Hepatocyte (in vitro differentiated cells): ENCODE measurements around the gene RGCC. TPM values are rescaled to one million over a fixed set of nuclear protein-coding genes. Genes with fewer than 3 reads are reported as not detected.

ENCODE experiments used
- DNase-seq: peaks from one replicate; pipeline ENCODE4 v3.0.0-alpha.2; 2016; ENCODE audit warnings: low spot score
- H2AFZ ChIP-seq: fragments of 200-600 bp; sonication (generic); 2 replicates; pipeline ENCODE4 v1.6.0; 2016; ENCODE audit warnings: antibody characterized with exemption, mild to moderate bottlenecking
- H3K27ac ChIP-seq: fragments of 200-600 bp; sonication (generic); 2 replicates; pipeline ENCODE4 v1.5.1; 2016; ENCODE audit warnings: mild to moderate bottlenecking
- H3K27me3 ChIP-seq: fragments of 200-600 bp; sonication (generic); 2 replicates; pipeline ENCODE4 v1.6.1; 2016
- H3K36me3 ChIP-seq: fragments of 200-600 bp; sonication (generic); replicated peaks from 2 replicates; pipeline ENCODE4 v1.5.1; 2016; ENCODE audit warnings: low read depth; ENCODE audit not compliant: insufficient read depth
- H3K4me1 ChIP-seq: fragments of 200-600 bp; sonication (generic); 2 replicates; pipeline ENCODE4 v1.5.1; 2016; ENCODE audit warnings: mild to moderate bottlenecking, moderate library complexity; ENCODE audit not compliant: insufficient read depth
- H3K4me2 ChIP-seq: fragments of 200-600 bp; sonication (generic); 2 replicates; pipeline ENCODE4 v1.6.0; 2016
- H3K4me3 ChIP-seq: fragments of 200-600 bp; sonication (generic); 2 replicates; pipeline ENCODE4 v1.5.1; 2016; ENCODE audit warnings: mild to moderate bottlenecking
- H3K79me2 ChIP-seq: fragments of 200-600 bp; sonication (generic); 2 replicates; pipeline ENCODE4 v1.6.0; 2017; ENCODE audit warnings: mild to moderate bottlenecking
- H3K9me2 ChIP-seq: fragments of 200-600 bp; sonication (generic); replicated peaks from 2 replicates; pipeline ENCODE4 v1.6.0; 2017; ENCODE audit warnings: mild to moderate bottlenecking; ENCODE audit not compliant: insufficient read depth
- H3K9me3 ChIP-seq: fragments of 200-600 bp; sonication (generic); 2 replicates; pipeline ENCODE4 v1.5.1; 2016; ENCODE audit warnings: low read depth, mild to moderate bottlenecking
- H4K20me1 ChIP-seq: fragments of 200-600 bp; sonication (generic); 2 replicates; pipeline ENCODE4 v1.6.0; 2016; ENCODE audit warnings: mild to moderate bottlenecking; ENCODE audit not compliant: insufficient read depth, poor library complexity, severe bottlenecking
- EZH2 ChIP-seq: fragments of 200-600 bp; sonication (generic); IDR thresholded peaks from 2 replicates; pipeline ENCODE4 v1.6.1; 2016; ENCODE audit warnings: antibody characterized with exemption, mild to moderate bottlenecking, borderline replicate concordance
- EZH2phosphoT487 ChIP-seq: fragments of 200-600 bp; sonication (generic); IDR thresholded peaks from one replicate; pipeline ENCODE4 v1.6.1; 2018; ENCODE audit warnings: antibody characterized with exemption, mild to moderate bottlenecking, low read depth, moderate library complexity; ENCODE audit not compliant: unreplicated experiment, severe bottlenecking
- WGBS: methylation state at CpG from one replicate; pipeline ENCODE4 v1.1.6; 2016; ENCODE audit warnings: low lambda C conversion rate; ENCODE audit errors: missing lambda C conversion rate; 5-methylcytosine and 5-hydroxymethylcytosine counted together
- polyA plus RNA-seq: library from polyadenylated mRNA; unstranded; fragments of >200 nt; fragmentation: Nextera tagmentation; extraction: Ambion mirVana; gene quantifications from 2 replicates; pipeline ENCODE4 v1.2.1, GENCODE V29; 2016
- total RNA-seq: library from RNA; depleted of rRNA; stranded (reverse); fragments of >200 nt; gene quantifications from 2 replicates; pipeline ENCODE4 v1.2.3, GENCODE V29; 2014
- TF ChIP-seq, protein P1 (sequence below): fragments of 200-600 bp; sonication (generic); IDR thresholded peaks from 2 replicates; pipeline ENCODE4 v1.5.1; 2016; ENCODE audit warnings: antibody characterized with exemption, mild to moderate bottlenecking; ENCODE audit not compliant: poor library complexity

The RGCC gene
- total and polyA plus RNA-seq, 2 experiments from 2014 or later, result 8.1 to 19.9 TPM

DNA sequence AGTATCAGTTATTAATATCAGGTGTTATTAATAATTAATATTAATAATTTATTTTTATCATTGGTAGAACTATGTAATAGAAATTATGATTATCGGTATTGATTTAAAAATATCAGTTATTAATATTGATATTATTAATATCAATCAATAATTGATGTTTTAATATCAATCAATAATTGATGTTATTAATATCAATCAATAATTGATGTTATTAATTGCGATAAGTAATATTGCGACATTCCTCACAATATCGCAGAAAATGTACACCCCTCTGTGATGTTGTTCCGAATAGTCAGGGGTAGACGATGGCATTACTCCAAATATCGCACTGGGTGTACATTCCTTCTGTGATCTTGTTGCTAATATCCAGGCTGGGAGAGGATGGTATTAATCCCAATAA lies 3.7 kb upstream of the RGCC start:
- TF ChIP-seq EZH2, result no peak
- TF ChIP-seq EZH2phosphoT487, result no peak
- TF ChIP-seq, protein P1, sequence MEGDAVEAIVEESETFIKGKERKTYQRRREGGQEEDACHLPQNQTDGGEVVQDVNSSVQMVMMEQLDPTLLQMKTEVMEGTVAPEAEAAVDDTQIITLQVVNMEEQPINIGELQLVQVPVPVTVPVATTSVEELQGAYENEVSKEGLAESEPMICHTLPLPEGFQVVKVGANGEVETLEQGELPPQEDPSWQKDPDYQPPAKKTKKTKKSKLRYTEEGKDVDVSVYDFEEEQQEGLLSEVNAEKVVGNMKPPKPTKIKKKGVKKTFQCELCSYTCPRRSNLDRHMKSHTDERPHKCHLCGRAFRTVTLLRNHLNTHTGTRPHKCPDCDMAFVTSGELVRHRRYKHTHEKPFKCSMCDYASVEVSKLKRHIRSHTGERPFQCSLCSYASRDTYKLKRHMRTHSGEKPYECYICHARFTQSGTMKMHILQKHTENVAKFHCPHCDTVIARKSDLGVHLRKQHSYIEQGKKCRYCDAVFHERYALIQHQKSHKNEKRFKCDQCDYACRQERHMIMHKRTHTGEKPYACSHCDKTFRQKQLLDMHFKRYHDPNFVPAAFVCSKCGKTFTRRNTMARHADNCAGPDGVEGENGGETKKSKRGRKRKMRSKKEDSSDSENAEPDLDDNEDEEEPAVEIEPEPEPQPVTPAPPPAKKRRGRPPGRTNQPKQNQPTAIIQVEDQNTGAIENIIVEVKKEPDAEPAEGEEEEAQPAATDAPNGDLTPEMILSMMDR, result no peak
- no peaks in the 10 kb centered on the region for H3K36me3 ChIP-seq
- H3K4me3 ChIP-seq, result no peak overlapping the region
- H3K4me1 ChIP-seq, result peaks cover 14% of the 10 kb centered on the region
- H3K27me3 ChIP-seq, result peaks cover 40% of the 10 kb centered on the region
- WGBS, result 94% methylated on average over 7 of the region's 7 CpGs
- DNase-seq, result no peak
- H3K9me2 ChIP-seq, result no peaks in the 10 kb centered on the region
- no peak overlapping the region for H2AFZ ChIP-seq
- H3K27ac ChIP-seq, result no peak overlapping the region
- H3K79me2 ChIP-seq, result no peaks in the 10 kb centered on the region
- H3K4me2 ChIP-seq, result no peak overlapping the region
- no peaks in the 10 kb centered on the region for H4K20me1 ChIP-seq
- no peaks in the 10 kb centered on the region for H3K9me3 ChIP-seq

DNA sequence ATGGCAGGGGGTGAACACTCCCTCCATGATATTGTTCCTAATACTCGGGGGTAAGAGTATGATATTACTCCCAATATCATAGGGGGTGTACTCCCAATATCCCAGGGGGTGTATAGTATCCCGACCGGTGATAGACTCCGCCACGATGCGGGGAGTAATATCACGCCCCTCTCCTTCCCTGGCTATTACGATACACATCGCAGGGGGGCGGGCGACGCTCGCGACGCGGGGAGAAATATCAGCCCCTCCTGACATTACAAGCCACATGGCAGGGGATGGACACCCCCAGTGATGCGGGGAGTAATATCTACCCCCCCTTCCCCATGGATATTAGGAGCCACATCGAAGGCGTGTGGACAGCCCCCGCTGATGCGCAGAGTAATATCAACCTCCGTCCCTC lies 3.2 kb upstream of the RGCC start:
- Histone ChIP-seq H3K4me3 (no peak overlapping the region), H3K27me3 (peaks cover 45% of the 10 kb centered on the region), H3K4me2 (no peak overlapping the region), H3K9me2 (no peaks in the 10 kb centered on the region), H3K9me3 (no peaks in the 10 kb centered on the region), H4K20me1 (no peaks in the 10 kb centered on the region), H3K4me1 (peaks cover 16% of the 10 kb centered on the region), H3K27ac (no peak overlapping the region), H3K79me2 (no peaks in the 10 kb centered on the region), H2AFZ (no peak overlapping the region), H3K36me3 (no peaks in the 10 kb centered on the region)
- DNase-seq, result no peak
- no peak for TF ChIP-seq EZH2phosphoT487
- TF ChIP-seq, protein P1, result no peak
- no peak for TF ChIP-seq EZH2
- 94% methylated on average over 22 of the region's 22 CpGs for WGBS

- Histone ChIP-seq H3K36me3 (no peaks in the 10 kb centered on the region), H3K27me3 (peaks cover 59% of the 10 kb centered on the region), H3K9me3 (no peaks in the 10 kb centered on the region), H3K27ac (no peak overlapping the region), H3K4me3 (no peak overlapping the region), H4K20me1 (no peaks in the 10 kb centered on the region), H3K79me2 (no peaks in the 10 kb centered on the region), H3K4me2 (no peak overlapping the region), H3K4me1 (peaks cover 16% of the 10 kb centered on the region), H2AFZ (no peak overlapping the region), H3K9me2 (no peaks in the 10 kb centered on the region)
- DNase-seq, result no peak
- TF ChIP-seq EZH2 (no peak), EZH2phosphoT487 (no peak)
- TF ChIP-seq, protein P1, result no peak
- WGBS, result 53% methylated on average over 19 of the region's 19 CpGs
Observed at GRCh38 chr13:41455725-41456419, 1.5 kb upstream of the RGCC start.
